ENCODE measurements around the gene RBM6. TPM values are rescaled to one million over a fixed set of nuclear protein-coding genes. Genes with fewer than 3 reads are reported as not detected.
"Not testable (repeated sequence)": the region's sequence is repeated elsewhere in the genome, so short reads cannot be mapped to it uniquely, and the experiment has no call there.

The RBM6 gene
- polyA plus RNA-seq, 6 donors from 2014 or later = 32.6 to 89.1 (median 50.0) TPM

GRCh38 chr3:50015918-50016317 is 76.0 kb downstream of the RBM6 start:
- ATAC-seq (ENCODE audit: low read depth in 2 of 2) (no peak), DNase-seq (no peak)
- Mint-ChIP-seq H3K4me1 (peaks cover 5 to 13% (median 8%) of the 10 kb centered on the region in 3 donors), H3K36me3 (peaks cover 23 to 27% of the 10 kb centered on the region in 2 donors), H3K27ac (peak overlapping the region in 1 of 6 donors; percentile 57), H3K9me3 (peaks cover 0 to 2% (median 0%) of the 10 kb centered on the region in 7 donors), H3K27me3 (no peaks in the 10 kb centered on the region), H3K4me3 (no peak overlapping the region)

DNA sequence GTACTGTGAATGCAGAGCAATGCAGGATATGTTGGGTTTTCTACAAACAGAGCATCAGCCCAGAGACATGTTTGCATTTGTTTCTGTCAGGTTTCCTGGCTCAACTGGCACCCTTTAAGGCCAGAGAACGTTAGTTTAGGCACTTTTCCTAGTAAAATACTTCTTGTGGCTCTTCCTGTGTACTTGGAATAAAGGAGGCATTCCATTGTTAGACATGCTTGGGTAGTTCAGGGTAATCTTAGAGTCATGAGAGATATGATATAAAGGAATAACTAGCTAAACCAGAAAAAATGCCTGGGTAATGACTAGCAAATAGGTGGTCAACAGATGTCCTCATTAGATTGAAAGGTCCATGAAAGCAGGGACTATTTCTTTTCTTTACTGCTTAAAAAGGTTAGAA is 88.4 kb downstream of the RBM6 start:
- DNase-seq (no peak), ATAC-seq (ENCODE audit: low read depth in 2 of 2) (no peak)
- peaks cover 0 to 18% (median 12%) of the 10 kb centered on the region in 3 donors for H3K4me1 Mint-ChIP-seq
- peaks cover 0 to 3% (median 0%) of the 10 kb centered on the region in 7 donors for H3K9me3 Mint-ChIP-seq
- peaks cover 9 to 19% of the 10 kb centered on the region in 2 donors for H3K36me3 Mint-ChIP-seq
- peak overlapping the region in 1 of 6 donors; percentile 12 for H3K27ac Mint-ChIP-seq
- H3K27me3 Mint-ChIP-seq = no peaks in the 10 kb centered on the region
- no peak overlapping the region for H3K4me3 Mint-ChIP-seq

GRCh38 chr3:50031201-50031600 is 91.3 kb downstream of the RBM6 start:
- DNase-seq; H3K27ac Mint-ChIP-seq; ATAC-seq (ENCODE audit: low read depth in 2 of 2); H3K27me3 Mint-ChIP-seq; H3K9me3 Mint-ChIP-seq; H3K4me3 Mint-ChIP-seq: not testable (repeated sequence)
- peaks cover 0 to 18% (median 12%) of the 10 kb centered on the region in 3 donors for H3K4me1 Mint-ChIP-seq
- peaks cover 9 to 19% of the 10 kb centered on the region in 2 donors for H3K36me3 Mint-ChIP-seq

GRCh38 chr3:50044976-50045375 is 105.0 kb downstream of the RBM6 start:
- ATAC-seq (ENCODE audit: low read depth in 2 of 2) = no peak
- no peak for DNase-seq
- Mint-ChIP-seq H3K27me3 (no peaks in the 10 kb centered on the region), H3K4me1 (no peaks in the 10 kb centered on the region), H3K4me3 (no peak overlapping the region), H3K36me3 (peaks cover 2 to 8% of the 10 kb centered on the region in 2 donors), H3K9me3 (no peaks in the 10 kb centered on the region), H3K27ac (peak overlapping the region in 1 of 6 donors; percentile 39)

- no peak for ATAC-seq (ENCODE audit: low read depth in 2 of 2)
- Mint-ChIP-seq H3K27me3 (no peaks in the 10 kb centered on the region), H3K9me3 (no peaks in the 10 kb centered on the region), H3K4me1 (no peaks in the 10 kb centered on the region), H3K4me3 (no peak overlapping the region), H3K27ac (peak overlapping the region in 2 of 6 donors; percentile 15 to 81), H3K36me3 (peaks cover 7 to 8% of the 10 kb centered on the region in 2 donors)
- DNase-seq = no peak
These were observed 107.5 kb downstream of the RBM6 start for GRCh38 chr3:50047426-50047825.

DNA sequence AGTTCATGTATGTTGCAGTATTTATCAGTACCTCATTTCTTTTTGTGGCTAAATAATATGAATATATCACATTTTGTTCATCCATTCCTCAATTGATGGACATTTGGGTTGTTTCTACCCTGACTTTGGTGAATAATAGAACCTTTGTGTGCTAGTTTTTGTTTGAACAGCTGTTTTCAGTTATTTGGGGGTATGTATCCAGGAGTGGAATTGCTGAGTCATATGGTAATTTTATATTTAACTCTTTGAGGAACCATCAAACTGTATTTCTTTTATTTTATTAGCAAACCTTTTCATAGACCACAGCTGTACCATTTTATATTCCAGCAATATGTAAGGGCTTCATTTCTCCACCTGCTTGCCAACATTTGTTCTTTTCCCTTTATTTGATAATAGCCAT is 110.4 kb downstream of the RBM6 start:
- H3K36me3 Mint-ChIP-seq = peaks cover 14 to 19% of the 10 kb centered on the region in 2 donors
- no peak for ATAC-seq (ENCODE audit: low read depth in 2 of 2)
- DNase-seq = no peak
- no peak overlapping the region for H3K4me3 Mint-ChIP-seq
- H3K27ac Mint-ChIP-seq = peak overlapping the region in 2 of 6 donors; percentile 20 to 46
- no peaks in the 10 kb centered on the region for H3K27me3 Mint-ChIP-seq
- no peaks in the 10 kb centered on the region for H3K9me3 Mint-ChIP-seq
- peaks cover 0 to 4% (median 0%) of the 10 kb centered on the region in 3 donors for H3K4me1 Mint-ChIP-seq

DNA sequence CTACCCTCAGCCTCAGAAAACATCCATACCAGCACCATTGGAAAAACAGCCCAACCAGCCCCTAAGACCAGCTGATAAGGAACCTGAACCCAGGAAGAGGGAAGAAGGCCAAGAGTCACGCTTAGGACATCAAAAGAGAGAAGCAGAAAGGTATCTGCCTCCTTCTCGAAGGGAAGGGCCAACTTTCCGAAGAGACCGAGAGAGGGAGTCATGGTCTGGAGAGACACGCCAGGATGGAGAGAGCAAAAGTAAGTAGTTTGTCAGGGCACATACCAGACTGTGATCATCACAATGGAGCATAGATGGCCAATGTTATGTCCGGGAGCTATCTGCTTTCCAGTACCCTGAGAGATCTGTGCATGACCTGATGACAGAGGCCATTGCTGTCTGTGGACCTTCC is 117.8 kb downstream of the RBM6 start:
- Mint-ChIP-seq H3K27me3 (no peaks in the 10 kb centered on the region), H3K9me3 (no peaks in the 10 kb centered on the region), H3K4me3 (no peak overlapping the region), H3K36me3 (peaks cover 36 to 39% of the 10 kb centered on the region in 2 donors), H3K27ac (peak overlapping the region in 3 of 6 donors; percentile 16 to 81 (median 75)), H3K4me1 (peaks cover 0 to 7% (median 0%) of the 10 kb centered on the region in 3 donors)
- DNase-seq (no peak), ATAC-seq (ENCODE audit: low read depth in 2 of 2) (no peak)

DNA sequence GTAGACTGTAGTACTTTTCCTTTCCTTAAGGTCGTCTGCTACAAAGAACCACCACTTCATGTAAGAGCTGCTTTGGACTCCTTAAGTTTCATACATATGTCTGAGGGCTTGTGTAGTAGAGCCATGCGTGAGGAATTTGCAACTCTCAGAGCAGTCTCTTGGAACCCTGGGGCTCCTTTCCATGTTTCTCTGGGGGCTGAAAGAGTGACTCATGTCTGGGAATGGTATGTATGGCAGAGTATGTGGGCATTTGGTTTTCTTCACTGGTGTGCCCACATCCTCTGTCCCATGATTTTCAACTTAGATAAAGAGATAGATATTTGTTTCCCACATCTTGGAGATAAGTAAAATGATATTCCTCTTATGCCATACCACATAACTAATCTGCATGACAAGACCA is 128.2 kb downstream of the RBM6 start:
- Mint-ChIP-seq H3K4me1 (no peaks in the 10 kb centered on the region), H3K4me3 (no peak overlapping the region), H3K27ac (peak overlapping the region in 4 of 6 donors; percentile 43 to 62 (median 48)), H3K9me3 (no peaks in the 10 kb centered on the region), H3K27me3 (no peaks in the 10 kb centered on the region), H3K36me3 (peaks cover 43 to 44% of the 10 kb centered on the region in 2 donors)
- DNase-seq = no peak
- no peak for ATAC-seq (ENCODE audit: low read depth in 2 of 2)

GRCh38 chr3:50078091-50078490 is 138.1 kb downstream of the RBM6 start:
- Mint-ChIP-seq H3K27ac (peak overlapping the region; percentile 5 to 87 (median 50)), H3K4me3 (no peak overlapping the region), H3K9me3 (no peaks in the 10 kb centered on the region), H3K27me3 (no peaks in the 10 kb centered on the region), H3K4me1 (peaks cover 21 to 76% (median 44%) of the 10 kb centered on the region in 3 donors), H3K36me3 (peaks cover 21% of the 10 kb centered on the region in 2 donors)
- ATAC-seq (ENCODE audit: low read depth in 2 of 2) (no peak), DNase-seq (no peak)

- H3K9me3 Mint-ChIP-seq = no peaks in the 10 kb centered on the region
- DNase-seq = no peak
- peak overlapping the region; percentile 5 to 83 (median 52) for H3K27ac Mint-ChIP-seq
- no peaks in the 10 kb centered on the region for H3K27me3 Mint-ChIP-seq
- H3K4me3 Mint-ChIP-seq = no peak overlapping the region
- peaks cover 21 to 80% (median 46%) of the 10 kb centered on the region in 3 donors for H3K4me1 Mint-ChIP-seq
- no peak for ATAC-seq (ENCODE audit: low read depth in 2 of 2)
- peaks cover 16% of the 10 kb centered on the region in 2 donors for H3K36me3 Mint-ChIP-seq
These were observed 138.7 kb downstream of the RBM6 start for GRCh38 chr3:50078622-50079021.

- H3K27ac Mint-ChIP-seq; H3K36me3 Mint-ChIP-seq; H3K4me3 Mint-ChIP-seq; ATAC-seq (ENCODE audit: low read depth in 2 of 2); H3K27me3 Mint-ChIP-seq; H3K9me3 Mint-ChIP-seq; DNase-seq: not testable (repeated sequence)
- peaks cover 12 to 49% (median 27%) of the 10 kb centered on the region in 3 donors for H3K4me1 Mint-ChIP-seq
These were observed 145.0 kb downstream of the RBM6 start for GRCh38 chr3:50084951-50085350.

DNA sequence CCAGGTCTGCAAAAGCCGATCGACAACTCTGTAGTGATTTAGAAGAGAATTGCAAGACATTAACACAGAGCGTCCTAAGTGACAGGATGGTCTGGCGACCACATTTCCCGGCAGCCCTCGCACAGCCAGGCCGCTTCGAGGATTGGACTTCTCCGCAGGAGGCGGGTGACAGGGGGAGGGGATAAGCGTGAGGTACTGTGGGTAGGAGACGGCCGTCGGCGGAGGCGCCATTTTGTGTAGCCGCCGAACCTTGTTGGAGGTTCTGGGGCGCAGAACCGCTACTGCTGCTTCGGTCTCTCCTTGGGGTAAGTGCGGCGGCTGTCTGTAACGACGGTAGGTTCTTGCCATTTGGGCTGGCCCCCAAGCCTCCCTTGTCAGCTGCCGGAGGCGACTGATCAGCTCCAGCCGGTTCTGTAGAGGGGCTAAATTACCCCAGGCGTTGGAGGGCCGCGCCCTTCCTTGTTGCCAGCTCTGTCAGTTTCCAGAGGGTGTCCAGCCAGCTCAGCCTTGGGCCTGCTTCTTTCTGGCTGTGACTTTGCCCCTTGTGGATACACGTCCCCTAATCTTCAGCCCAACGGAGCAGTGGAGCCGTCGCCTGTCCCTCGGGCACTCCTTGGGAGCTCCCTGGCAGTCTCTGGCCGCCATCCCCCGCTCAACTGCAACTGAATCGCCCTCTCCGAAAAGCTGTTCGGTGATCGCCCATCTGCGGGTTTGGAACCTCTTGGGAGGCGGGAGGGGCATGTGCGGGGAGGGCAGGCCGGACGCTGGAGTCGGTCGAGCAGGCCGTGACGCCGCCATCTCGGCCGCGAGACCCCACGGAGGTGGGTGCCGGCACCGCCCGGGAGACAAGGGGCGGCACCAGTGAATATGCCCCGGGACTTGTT is 149.0 kb downstream of the RBM6 start, which contains the start of gene RBM5:
TSS of gene RBM5 (plus strand) at position 195 of the 884 bp plus-strand sequence. CDS start 1,516 bp downstream, outside the sequence.
- DNase-seq (peak; percentile 89), ATAC-seq (ENCODE audit: low read depth in 2 of 2) (peak; percentile 99)
- Mint-ChIP-seq H3K27ac (peak within 1 kb of the TSS; percentile 96 to 99 (median 98)), H3K4me1 (peaks cover 16 to 36% (median 21%) of the 10 kb centered on the region in 3 donors), H3K36me3 (peaks cover 11 to 18% of the 10 kb centered on the region in 2 donors), H3K27me3 (no peaks in the 10 kb centered on the region), H3K4me3 (peak within 1 kb of the TSS; percentile 92 to 99 (median 96)), H3K9me3 (no peaks in the 10 kb centered on the region)

- Mint-ChIP-seq H3K36me3 (peaks cover 11 to 18% of the 10 kb centered on the region in 2 donors), H3K4me3 (peak overlapping the region; percentile 92 to 99 (median 96))
These were observed 149.6 kb downstream of the RBM6 start for GRCh38 chr3:50089609-50089945.

GRCh38 chr3:50090984-50091383 is 151.0 kb downstream of the RBM6 start:
- ATAC-seq (ENCODE audit: low read depth in 2 of 2) (no peak), DNase-seq (no peak)
- Mint-ChIP-seq H3K36me3 (peaks cover 19 to 26% of the 10 kb centered on the region in 2 donors), H3K4me1 (peaks cover 22 to 32% (median 29%) of the 10 kb centered on the region in 3 donors), H3K9me3 (no peaks in the 10 kb centered on the region), H3K27me3 (no peaks in the 10 kb centered on the region), H3K4me3 (peak overlapping the region in 7 of 8 donors; percentile 19 to 98 (median 96)), H3K27ac (peak overlapping the region in 2 of 6 donors; percentile 77 to 97)

More at GRCh38 chr3:50089609-50089945, 149.6 kb downstream of the RBM6 start:
- H3K27ac Mint-ChIP-seq = peak overlapping the region; percentile 96 to 99 (median 98)
- no peaks in the 10 kb centered on the region for H3K9me3 Mint-ChIP-seq
- H3K4me1 Mint-ChIP-seq = peaks cover 16 to 36% (median 21%) of the 10 kb centered on the region in 3 donors
- ATAC-seq (ENCODE audit: low read depth in 2 of 2) (no peak), DNase-seq (no peak)
- no peaks in the 10 kb centered on the region for H3K27me3 Mint-ChIP-seq

Measured in naive B cell (primary cell).